Activated CD4-positive, alpha-beta T cell treated with anti-CD3 and anti-CD28 coated beads for 48 hours (primary cell): ENCODE measurements around the gene CLEC14A.
A peak's percentile ranks its signal among the peaks of the same experiment; 100 is the strongest.

Source experiments
- DNase-seq: peaks from one replicate; pipeline ENCODE4 v3.0.0-alpha.2; 2020

The CLEC14A gene, protein sequence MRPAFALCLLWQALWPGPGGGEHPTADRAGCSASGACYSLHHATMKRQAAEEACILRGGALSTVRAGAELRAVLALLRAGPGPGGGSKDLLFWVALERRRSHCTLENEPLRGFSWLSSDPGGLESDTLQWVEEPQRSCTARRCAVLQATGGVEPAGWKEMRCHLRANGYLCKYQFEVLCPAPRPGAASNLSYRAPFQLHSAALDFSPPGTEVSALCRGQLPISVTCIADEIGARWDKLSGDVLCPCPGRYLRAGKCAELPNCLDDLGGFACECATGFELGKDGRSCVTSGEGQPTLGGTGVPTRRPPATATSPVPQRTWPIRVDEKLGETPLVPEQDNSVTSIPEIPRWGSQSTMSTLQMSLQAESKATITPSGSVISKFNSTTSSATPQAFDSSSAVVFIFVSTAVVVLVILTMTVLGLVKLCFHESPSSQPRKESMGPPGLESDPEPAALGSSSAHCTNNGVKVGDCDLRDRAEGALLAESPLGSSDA

DNA sequence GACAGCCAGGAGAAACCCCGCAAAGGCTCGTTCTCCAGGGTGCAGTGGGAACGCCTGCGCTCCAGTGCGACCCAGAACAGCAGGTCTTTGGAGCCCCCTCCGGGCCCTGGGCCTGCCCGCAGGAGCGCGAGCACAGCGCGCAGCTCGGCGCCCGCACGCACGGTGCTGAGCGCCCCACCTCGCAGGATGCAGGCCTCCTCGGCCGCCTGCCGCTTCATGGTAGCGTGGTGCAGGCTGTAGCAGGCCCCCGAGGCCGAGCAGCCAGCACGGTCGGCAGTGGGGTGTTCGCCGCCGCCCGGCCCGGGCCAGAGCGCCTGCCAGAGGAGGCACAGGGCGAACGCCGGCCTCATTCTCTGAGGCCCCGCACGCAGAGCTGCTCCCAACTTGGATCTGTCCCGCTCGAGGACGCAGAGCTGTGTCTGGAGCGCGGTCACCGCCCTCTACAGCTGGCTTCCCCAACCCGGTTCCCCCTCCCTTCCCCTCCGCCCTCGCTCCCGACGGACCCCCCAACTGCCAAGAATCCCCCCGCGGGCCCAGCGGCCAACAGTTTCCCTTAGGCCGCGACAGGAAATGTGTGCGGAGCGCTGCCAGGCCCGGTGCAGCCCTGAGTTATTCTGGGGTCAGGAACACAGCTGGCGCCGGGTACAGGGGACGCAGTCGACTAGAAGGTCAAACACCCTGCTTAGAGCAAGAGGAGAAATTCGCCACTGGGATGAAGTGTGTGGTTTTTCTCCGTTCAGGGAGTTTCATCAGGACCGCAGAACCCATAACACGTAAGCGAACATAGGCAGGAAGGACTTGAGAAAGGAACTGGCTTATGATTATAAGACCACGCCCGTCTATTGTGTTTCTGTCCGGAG lies at the start of gene CLEC14A:
TSS of gene CLEC14A (minus strand) at position 421 of the 860 bp plus-strand sequence. CDS start at position 350, 71 bp downstream.
- DNase-seq: peak; percentile 8

- DNase-seq: no peak
Measured at GRCh38 chr14:38302966-38303365, 47.1 kb upstream of the CLEC14A start.

- no peak for DNase-seq
Measured at GRCh38 chr14:38302034-38302433, 46.1 kb upstream of the CLEC14A start.

DNA sequence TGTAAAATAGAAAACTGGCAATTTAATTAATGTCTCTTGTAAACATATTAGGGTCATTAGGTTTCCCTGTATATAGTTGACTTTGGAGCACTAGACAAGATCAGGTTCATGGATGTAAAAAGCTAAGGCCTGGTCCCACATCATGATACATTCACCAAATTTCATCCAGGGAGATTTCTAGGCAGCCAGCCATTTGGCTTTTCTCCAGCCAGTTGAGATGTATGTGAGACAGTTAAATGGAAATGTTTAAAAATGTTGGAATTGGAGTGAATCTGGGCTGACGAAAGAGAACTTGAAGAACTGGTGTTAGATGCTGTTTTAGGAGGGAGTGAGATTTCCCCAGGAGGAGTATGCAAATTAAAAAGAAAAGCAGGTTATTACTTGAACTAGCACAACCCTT lies 41.8 kb upstream of the CLEC14A start:
- DNase-seq: no peak

DNA sequence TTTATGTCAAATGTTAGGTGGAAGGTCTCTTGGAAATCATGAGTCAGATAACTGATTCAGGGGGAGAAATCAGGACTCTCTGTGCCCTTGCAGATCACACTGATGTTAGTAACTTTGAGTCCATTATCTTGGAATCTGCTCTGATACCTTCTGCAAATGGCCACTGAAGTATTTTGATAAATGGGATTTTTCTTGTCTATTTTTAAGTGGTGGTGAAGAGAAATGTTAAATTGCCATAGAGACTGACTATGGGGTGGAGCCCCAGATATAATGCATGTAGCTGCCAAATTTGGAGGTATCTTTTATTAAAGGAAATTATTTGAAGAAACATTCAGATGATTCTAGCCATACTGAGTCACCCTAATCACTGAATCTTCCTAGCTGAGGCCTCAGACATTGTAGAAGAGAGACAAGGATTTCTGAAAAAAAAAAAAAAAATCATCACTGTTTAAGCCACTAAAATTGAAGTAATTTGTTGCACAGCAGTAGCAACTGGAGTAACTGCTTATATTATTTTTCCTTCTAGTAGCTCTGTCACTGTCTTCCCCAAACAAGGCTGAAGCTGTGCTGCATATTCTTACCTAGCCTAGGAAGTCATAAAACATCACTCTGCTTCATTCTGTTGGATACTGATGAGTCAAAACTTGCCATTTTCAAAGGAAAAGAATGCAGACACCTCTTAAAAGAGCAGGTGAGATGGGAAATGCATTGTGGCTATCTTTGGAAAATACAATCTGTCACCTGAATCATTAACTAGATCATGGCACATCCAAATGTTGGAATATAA lies 36.0 kb upstream of the CLEC14A start:
- DNase-seq: no peak

- DNase-seq: no peak
Measured at GRCh38 chr14:38290601-38291188, 34.8 kb upstream of the CLEC14A start.

GRCh38 chr14:38286452-38286851 lies 30.6 kb upstream of the CLEC14A start:
- no peak for DNase-seq

- no peak for DNase-seq
Measured at GRCh38 chr14:38285962-38286361, 30.1 kb upstream of the CLEC14A start.

- no peak for DNase-seq
Measured at GRCh38 chr14:38282936-38283335, 27.0 kb upstream of the CLEC14A start.

- no peak for DNase-seq
Measured at GRCh38 chr14:38280081-38280480, 24.2 kb upstream of the CLEC14A start.

DNA sequence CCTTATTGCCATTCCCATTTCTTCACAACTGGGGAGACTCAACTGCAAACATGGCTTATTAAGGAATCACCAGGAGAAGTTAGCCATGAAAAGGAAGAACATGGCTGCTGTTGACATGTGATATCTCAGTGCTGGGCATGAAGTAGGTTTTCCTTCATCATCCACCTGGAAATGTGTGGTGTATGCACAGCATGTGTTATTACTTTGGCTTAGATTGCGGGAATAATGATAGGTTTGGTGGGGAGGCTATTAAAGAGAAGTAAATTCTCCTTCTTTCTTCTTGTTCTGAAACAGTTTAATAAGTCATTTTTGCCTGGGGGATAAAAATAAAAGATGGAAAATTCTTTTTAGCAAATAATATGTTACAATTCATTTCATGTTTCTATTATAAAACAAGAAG lies 23.7 kb upstream of the CLEC14A start:
- DNase-seq: no peak

DNA sequence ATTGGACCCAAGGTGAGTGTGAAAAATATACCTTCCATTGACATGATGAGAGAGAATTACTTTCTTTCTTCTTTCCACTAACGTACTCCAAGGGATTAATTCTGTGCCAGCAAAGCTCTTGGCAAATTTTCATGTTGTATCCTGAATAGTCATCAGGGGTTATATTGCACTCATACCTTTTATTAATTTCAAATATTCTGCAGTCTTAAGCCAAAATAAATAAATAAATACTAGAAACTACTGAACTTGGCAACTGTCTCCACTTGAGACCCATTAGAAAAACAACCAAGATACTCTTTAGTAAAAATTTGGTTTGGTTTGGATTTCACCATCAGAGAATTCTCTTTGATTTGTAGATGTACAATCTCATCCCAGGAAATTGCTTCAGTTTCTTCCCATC lies 22.1 kb upstream of the CLEC14A start:
- no peak for DNase-seq

- DNase-seq: no peak
Measured at GRCh38 chr14:38262844-38263243, 7.0 kb upstream of the CLEC14A start.

- no peak for DNase-seq
Measured at GRCh38 chr14:38261620-38262019, 5.7 kb upstream of the CLEC14A start.

DNA sequence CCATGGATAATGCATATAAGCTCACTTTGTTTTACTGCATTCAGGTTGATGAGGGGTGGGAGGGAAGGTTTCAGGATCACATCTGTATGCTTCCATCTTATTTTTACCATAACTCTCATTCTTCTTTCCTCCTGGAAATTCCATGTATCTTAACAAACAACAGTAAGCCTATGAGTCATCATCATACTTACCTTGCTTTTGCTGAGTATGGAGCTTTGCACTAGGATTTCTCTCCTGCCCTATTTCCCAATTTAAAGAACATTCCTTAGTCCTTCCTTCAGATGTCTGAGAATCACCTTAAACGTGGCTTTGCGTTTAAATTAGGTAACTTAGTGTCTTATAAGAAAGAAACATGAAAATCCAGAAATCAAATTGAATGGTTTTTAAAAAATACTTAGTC lies 1.6 kb upstream of the CLEC14A start:
- DNase-seq: no peak

GRCh38 chr14:38256533-38256840 lies 594 bp upstream of the CLEC14A start:
- DNase-seq: no peak

GRCh38 chr14:38255408-38255672 lies 553 bp downstream of the CLEC14A start:
- DNase-seq: peak; percentile 12

GRCh38 chr14:38254571-38255407 lies 1.1 kb downstream of the CLEC14A start:
- peak; percentile 9 for DNase-seq

DNA sequence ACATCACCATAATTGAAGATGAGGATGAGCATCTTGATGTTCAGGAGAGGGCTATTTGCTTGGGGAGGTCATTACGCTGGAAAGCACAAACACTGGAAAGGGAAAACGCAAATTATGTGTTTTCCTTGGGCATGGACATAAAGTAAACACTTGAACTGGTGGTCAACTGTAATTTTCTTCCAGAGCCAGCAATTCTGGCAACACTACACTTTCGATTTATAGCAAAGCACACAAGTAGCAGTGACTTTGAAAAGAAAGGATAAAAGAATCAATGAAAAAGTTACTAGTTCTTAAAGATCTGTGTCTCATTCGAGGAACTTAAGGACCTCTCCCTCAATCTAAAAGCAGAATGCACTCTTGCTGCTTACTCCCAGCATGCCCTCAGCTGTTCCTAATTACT lies 2.2 kb downstream of the CLEC14A start:
- no peak for DNase-seq

- DNase-seq: no peak
Measured at GRCh38 chr14:38252066-38252710, 3.7 kb downstream of the CLEC14A start.

DNA sequence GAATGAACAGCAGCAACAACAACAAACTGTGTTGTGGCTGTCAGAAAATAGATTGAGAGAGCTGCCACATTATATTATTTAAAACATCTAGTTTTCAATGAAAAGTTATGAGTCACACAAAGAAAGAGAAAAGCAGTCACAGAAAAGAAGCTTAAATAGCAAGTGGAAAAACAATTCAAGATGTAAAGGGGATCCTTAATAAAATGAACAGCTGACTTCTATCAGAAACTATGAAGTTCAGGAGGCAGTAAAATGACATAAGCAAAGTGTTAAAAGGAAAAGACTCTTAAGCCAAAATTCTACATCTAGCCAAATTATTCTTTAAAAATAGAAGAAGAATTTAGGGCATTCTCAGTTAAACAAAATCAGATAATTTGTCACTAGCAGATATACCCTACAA lies 5.6 kb downstream of the CLEC14A start:
- DNase-seq: no peak
